WTC11 (cell line): Measurements from ENCODE around the gene MIB2. TPM values are rescaled to one million over a fixed set of nuclear protein-coding genes. Genes with fewer than 3 reads are reported as not detected.

ENCODE experiments used
- ATAC-seq: fragments of 200-7000 bp; cut with Tn5 transposase; 2 replicates; pipeline ENCODE4 v1.10.0; 2021; ENCODE audit warnings: mild to moderate bottlenecking, moderate library complexity
- CTCF ChIA-PET: fragments of 300-600 bp; sonication (Branson Sonifier 250); formaldehyde crosslinking; loops from one replicate; lab custom pipeline; 2021; ENCODE audit warnings: antibody characterized with exemption; lab: Charles Lee
- POLR2A ChIA-PET: fragments of 350-600 bp; sonication (Branson Sonifier 250); formaldehyde crosslinking; loops from one replicate; lab custom pipeline; 2021; ENCODE audit warnings: antibody characterized with exemption; lab: Charles Lee
- DNase-seq: peaks from one replicate; pipeline ENCODE4 v3.0.0; 2021; ENCODE audit warnings: low spot score
- H3K27ac Mint-ChIP-seq: 2 replicates; pipeline ENCODE4 v1.8.0; 2021; ENCODE audit warnings: mixed read lengths
- H3K27me3 Mint-ChIP-seq: 2 replicates; pipeline ENCODE4 v1.8.0; 2021; ENCODE audit warnings: low read depth, mild to moderate bottlenecking, moderate library complexity, mixed read lengths
- H3K36me3 Mint-ChIP-seq: 2 replicates; pipeline ENCODE4 v1.8.0; 2021; ENCODE audit warnings: mixed read lengths
- H3K4me1 Mint-ChIP-seq: 2 replicates; pipeline ENCODE4 v1.8.0; 2022; ENCODE audit warnings: mixed read lengths
- H3K4me3 Mint-ChIP-seq: 2 replicates; pipeline ENCODE4 v1.8.0; 2021; ENCODE audit warnings: mild to moderate bottlenecking, moderate library complexity, mixed read lengths
- H3K9me3 Mint-ChIP-seq: 2 replicates; pipeline ENCODE4 v1.8.0; 2021; ENCODE audit warnings: mixed read lengths
- ATF2 ChIP-seq: sonication (generic); formaldehyde crosslinking; IDR thresholded peaks from 2 replicates; pipeline ENCODE4 v1.8.1; 2022; ENCODE audit warnings: low read depth, missing genetic modification reagents, borderline replicate concordance
- CREB1 ChIP-seq: sonication (generic); formaldehyde crosslinking; IDR thresholded peaks from 2 replicates; pipeline ENCODE4 v1.8.0; 2023; ENCODE audit warnings: mild to moderate bottlenecking, missing genetic modification reagents
- ELF4 ChIP-seq: sonication (generic); formaldehyde crosslinking; IDR thresholded peaks from 2 replicates; pipeline ENCODE4 v1.8.1; 2022; ENCODE audit warnings: low read depth, mild to moderate bottlenecking, moderate library complexity, missing genetic modification reagents
- GTF2I ChIP-seq: fragments of 250-450 bp; sonication (Bioruptor Pico); conservative IDR thresholded peaks from 2 replicates; pipeline ENCODE4 v1.4.0; 2021; ENCODE audit warnings: mild to moderate bottlenecking
- IRF1 ChIP-seq: sonication (generic); formaldehyde crosslinking; IDR thresholded peaks from 2 replicates; pipeline ENCODE4 v1.8.0; 2023; ENCODE audit warnings: missing genetic modification reagents
- MXD4 ChIP-seq: fragments of 250-450 bp; sonication (Bioruptor Pico); IDR thresholded peaks from 2 replicates; pipeline ENCODE4 v1.8.0; 2021; ENCODE audit warnings: mild to moderate bottlenecking, moderate library complexity, borderline replicate concordance
- NFATC4 ChIP-seq: fragments of 250-450 bp; sonication (Bioruptor Pico); IDR thresholded peaks from 2 replicates; pipeline ENCODE4 v1.9.0; 2021; ENCODE audit warnings: mild to moderate bottlenecking
- NFYB ChIP-seq: sonication (generic); formaldehyde crosslinking; conservative IDR thresholded peaks from 2 replicates; pipeline ENCODE4 v1.8.0; 2022; ENCODE audit warnings: low read depth, missing genetic modification reagents
- NR3C1 ChIP-seq: sonication (generic); formaldehyde crosslinking; conservative IDR thresholded peaks from 2 replicates; pipeline ENCODE4 v1.8.1; 2023; ENCODE audit warnings: low read depth, mild to moderate bottlenecking, missing genetic modification reagents
- SMAD3 ChIP-seq: sonication (generic); formaldehyde crosslinking; IDR thresholded peaks from 2 replicates; pipeline ENCODE4 v1.8.0; 2022; ENCODE audit warnings: missing genetic modification reagents, mild to moderate bottlenecking, borderline replicate concordance
- SP1 ChIP-seq: sonication (generic); formaldehyde crosslinking; conservative IDR thresholded peaks from 2 replicates; pipeline ENCODE4 v1.8.1; 2022; ENCODE audit warnings: missing genetic modification reagents
- TCF7 ChIP-seq: sonication (generic); formaldehyde crosslinking; IDR thresholded peaks from 2 replicates; pipeline ENCODE4 v1.8.0; 2022; ENCODE audit warnings: mild to moderate bottlenecking, low read depth, missing genetic modification reagents, moderate library complexity
- ZNF121 ChIP-seq: sonication (generic); formaldehyde crosslinking; IDR thresholded peaks from 2 replicates; pipeline ENCODE4 v1.8.0; 2023; ENCODE audit warnings: missing genetic modification reagents
- ZNF219 ChIP-seq: sonication (generic); formaldehyde crosslinking; IDR thresholded peaks from 2 replicates; pipeline ENCODE4 v1.8.0; 2023; ENCODE audit warnings: missing genetic modification reagents, mild to moderate bottlenecking, borderline replicate concordance
- ZNF671 ChIP-seq: fragments of 250-450 bp; sonication (Bioruptor Pico); IDR thresholded peaks from 2 replicates; pipeline ENCODE4 v1.8.0; 2021; ENCODE audit warnings: mild to moderate bottlenecking
- total RNA-seq: library from RNA; stranded (reverse); gene quantifications from 3 replicates; pipeline ENCODE4 v1.2.3, GENCODE V29; 2021
- TF ChIP-seq, protein P1 (sequence below): sonication (generic); formaldehyde crosslinking; IDR thresholded peaks from 2 replicates; pipeline ENCODE4 v1.8.1; 2023; ENCODE audit warnings: mild to moderate bottlenecking, missing genetic modification reagents
- TF ChIP-seq, protein P2 (sequence below): sonication (generic); formaldehyde crosslinking; IDR thresholded peaks from 2 replicates; pipeline ENCODE4 v1.8.1; 2023; ENCODE audit warnings: mild to moderate bottlenecking, moderate library complexity, missing genetic modification reagents
- TF ChIP-seq, protein P3 (sequence below): sonication (generic); formaldehyde crosslinking; IDR thresholded peaks from 2 replicates; pipeline ENCODE4 v1.8.0; 2022; ENCODE audit warnings: missing genetic modification reagents
- TF ChIP-seq, protein P4 (sequence below): fragments of 250-450 bp; sonication (Bioruptor Pico); IDR thresholded peaks from 2 replicates; pipeline ENCODE4 v1.9.0; 2021; ENCODE audit warnings: moderate library complexity, mild to moderate bottlenecking, inconsistent platforms, borderline replicate concordance

The MIB2 gene
- total RNA-seq, 1 experiment from 2014 or later, result 90.6 TPM

DNA sequence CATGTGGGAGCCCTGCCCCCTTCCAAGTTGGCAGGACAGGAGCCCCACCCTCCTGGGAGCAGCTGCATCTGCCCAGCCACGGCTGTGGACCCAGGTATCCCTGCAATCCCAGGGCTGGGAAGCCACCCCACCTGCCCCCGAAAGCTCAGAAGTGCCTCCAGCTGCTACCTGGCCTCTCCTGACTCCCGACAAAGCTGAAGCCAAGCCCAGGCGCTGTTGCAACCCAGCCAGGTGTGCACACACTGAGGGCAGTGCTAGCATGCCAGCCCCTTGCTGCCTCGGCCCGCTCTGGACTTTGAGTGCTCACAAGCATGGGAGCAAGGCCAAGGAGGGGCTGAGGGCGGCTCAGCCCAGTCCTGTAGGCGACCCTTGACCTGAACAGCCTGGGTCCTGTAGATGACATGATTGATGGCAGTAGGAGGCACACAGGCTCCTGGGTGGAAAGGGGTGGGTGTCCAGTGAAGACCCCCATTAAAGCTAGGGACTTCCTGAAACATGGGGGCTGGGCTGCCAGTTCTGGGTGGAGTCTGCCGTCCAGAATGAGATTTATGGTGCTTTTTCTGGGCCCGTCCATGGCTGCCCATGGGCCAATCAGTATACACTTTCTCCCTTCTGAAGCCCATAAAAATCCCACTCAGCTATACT lies 37.8 kb upstream of the MIB2 start:
- Mint-ChIP-seq H3K4me1 (peaks cover 15% of the 10 kb centered on the region), H3K36me3 (no peaks in the 10 kb centered on the region; the same call in 1 of the 2 replicates), H3K9me3 (no peaks in the 10 kb centered on the region), H3K27ac (no peak overlapping the region), H3K4me3 (no peak overlapping the region), H3K27me3 (peaks cover 15% of the 10 kb centered on the region)
- POLR2A ChIA-PET, result interaction anchor here (0.6 to 2.3 kb wide), 2 partner anchors 38 to 192 kb away, joined by 4 to 7 read pairs; partner anchors contain the start of gene MIB2
- CTCF ChIA-PET, result interaction anchor here (1.8 kb wide), 1 partner anchor 26 kb away, joined by 5 read pairs; no protein-coding TSS in a partner anchor
- TF ChIP-seq SP1 (no peak), ZNF121 (CRISPR knock-in tag) (no peak)
- TF ChIP-seq, protein P1, sequence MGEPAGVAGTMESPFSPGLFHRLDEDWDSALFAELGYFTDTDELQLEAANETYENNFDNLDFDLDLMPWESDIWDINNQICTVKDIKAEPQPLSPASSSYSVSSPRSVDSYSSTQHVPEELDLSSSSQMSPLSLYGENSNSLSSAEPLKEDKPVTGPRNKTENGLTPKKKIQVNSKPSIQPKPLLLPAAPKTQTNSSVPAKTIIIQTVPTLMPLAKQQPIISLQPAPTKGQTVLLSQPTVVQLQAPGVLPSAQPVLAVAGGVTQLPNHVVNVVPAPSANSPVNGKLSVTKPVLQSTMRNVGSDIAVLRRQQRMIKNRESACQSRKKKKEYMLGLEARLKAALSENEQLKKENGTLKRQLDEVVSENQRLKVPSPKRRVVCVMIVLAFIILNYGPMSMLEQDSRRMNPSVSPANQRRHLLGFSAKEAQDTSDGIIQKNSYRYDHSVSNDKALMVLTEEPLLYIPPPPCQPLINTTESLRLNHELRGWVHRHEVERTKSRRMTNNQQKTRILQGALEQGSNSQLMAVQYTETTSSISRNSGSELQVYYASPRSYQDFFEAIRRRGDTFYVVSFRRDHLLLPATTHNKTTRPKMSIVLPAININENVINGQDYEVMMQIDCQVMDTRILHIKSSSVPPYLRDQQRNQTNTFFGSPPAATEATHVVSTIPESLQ (CRISPR knock-in tag), result no peak
- TF ChIP-seq, protein P2, sequence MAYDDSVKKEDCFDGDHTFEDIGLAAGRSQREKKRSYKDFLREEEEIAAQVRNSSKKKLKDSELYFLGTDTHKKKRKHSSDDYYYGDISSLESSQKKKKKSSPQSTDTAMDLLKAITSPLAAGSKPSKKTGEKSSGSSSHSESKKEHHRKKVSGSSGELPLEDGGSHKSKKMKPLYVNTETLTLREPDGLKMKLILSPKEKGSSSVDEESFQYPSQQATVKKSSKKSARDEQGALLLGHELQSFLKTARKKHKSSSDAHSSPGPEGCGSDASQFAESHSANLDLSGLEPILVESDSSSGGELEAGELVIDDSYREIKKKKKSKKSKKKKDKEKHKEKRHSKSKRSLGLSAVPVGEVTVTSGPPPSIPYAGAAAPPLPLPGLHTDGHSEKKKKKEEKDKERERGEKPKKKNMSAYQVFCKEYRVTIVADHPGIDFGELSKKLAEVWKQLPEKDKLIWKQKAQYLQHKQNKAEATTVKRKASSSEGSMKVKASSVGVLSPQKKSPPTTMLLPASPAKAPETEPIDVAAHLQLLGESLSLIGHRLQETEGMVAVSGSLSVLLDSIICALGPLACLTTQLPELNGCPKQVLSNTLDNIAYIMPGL, result no peak
- TF ChIP-seq, protein P3, sequence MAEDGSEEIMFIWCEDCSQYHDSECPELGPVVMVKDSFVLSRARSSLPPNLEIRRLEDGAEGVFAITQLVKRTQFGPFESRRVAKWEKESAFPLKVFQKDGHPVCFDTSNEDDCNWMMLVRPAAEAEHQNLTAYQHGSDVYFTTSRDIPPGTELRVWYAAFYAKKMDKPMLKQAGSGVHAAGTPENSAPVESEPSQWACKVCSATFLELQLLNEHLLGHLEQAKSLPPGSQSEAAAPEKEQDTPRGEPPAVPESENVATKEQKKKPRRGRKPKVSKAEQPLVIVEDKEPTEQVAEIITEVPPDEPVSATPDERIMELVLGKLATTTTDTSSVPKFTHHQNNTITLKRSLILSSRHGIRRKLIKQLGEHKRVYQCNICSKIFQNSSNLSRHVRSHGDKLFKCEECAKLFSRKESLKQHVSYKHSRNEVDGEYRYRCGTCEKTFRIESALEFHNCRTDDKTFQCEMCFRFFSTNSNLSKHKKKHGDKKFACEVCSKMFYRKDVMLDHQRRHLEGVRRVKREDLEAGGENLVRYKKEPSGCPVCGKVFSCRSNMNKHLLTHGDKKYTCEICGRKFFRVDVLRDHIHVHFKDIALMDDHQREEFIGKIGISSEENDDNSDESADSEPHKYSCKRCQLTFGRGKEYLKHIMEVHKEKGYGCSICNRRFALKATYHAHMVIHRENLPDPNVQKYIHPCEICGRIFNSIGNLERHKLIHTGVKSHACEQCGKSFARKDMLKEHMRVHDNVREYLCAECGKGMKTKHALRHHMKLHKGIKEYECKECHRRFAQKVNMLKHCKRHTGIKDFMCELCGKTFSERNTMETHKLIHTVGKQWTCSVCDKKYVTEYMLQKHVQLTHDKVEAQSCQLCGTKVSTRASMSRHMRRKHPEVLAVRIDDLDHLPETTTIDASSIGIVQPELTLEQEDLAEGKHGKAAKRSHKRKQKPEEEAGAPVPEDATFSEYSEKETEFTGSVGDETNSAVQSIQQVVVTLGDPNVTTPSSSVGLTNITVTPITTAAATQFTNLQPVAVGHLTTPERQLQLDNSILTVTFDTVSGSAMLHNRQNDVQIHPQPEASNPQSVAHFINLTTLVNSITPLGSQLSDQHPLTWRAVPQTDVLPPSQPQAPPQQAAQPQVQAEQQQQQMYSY, result no peak
- DNase-seq, result no peak
- no peak for ATAC-seq

GRCh38 chr1:1578371-1578940 lies 36.8 kb upstream of the MIB2 start:
- no peaks in the 10 kb centered on the region for H3K9me3 Mint-ChIP-seq
- H3K4me1 Mint-ChIP-seq, result peaks cover 11% of the 10 kb centered on the region
- no peak overlapping the region for H3K4me3 Mint-ChIP-seq
- ChIA-PET POLR2A (interaction anchor here (2.3 kb wide), 1 partner anchor 37 kb away, joined by 7 read pairs; the partner anchor contains the start of gene MIB2), CTCF (interaction anchor here (0.7 to 1.8 kb wide), 2 partner anchors 27 to 74 kb away, joined by 4 to 5 read pairs; no protein-coding TSS in a partner anchor)
- no peak overlapping the region for H3K27ac Mint-ChIP-seq
- H3K27me3 Mint-ChIP-seq, result peaks cover 21% of the 10 kb centered on the region
- ATAC-seq, result no peak
- H3K36me3 Mint-ChIP-seq, result no peaks in the 10 kb centered on the region; the same call in 1 of the 2 replicates
- no peak for DNase-seq
- TF ChIP-seq MXD4 (CRISPR knock-in tag), result no peak
- no peak for TF ChIP-seq SMAD3 (CRISPR knock-in tag)
- no peak for TF ChIP-seq NR3C1 (CRISPR knock-in tag)
- no peak for TF ChIP-seq NFATC4 (CRISPR knock-in tag)
- no peak for TF ChIP-seq ELF4 (CRISPR knock-in tag)
- TF ChIP-seq ATF2, result no peak
- no peak for TF ChIP-seq IRF1 (CRISPR knock-in tag)
- TF ChIP-seq TCF7 (CRISPR knock-in tag), result no peak
- no peak for TF ChIP-seq ZNF671 (CRISPR knock-in tag)
- no peak for TF ChIP-seq NFYB (CRISPR knock-in tag)
- TF ChIP-seq, protein P4, sequence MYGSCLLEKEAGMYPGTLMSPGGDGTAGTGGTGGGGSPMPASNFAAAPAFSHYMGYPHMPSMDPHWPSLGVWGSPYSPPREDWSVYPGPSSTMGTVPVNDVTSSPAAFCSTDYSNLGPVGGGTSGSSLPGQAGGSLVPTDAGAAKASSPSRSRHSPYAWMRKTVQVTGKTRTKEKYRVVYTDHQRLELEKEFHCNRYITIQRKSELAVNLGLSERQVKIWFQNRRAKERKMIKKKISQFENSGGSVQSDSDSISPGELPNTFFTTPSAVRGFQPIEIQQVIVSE (CRISPR knock-in tag), result no peak
- no peak for TF ChIP-seq ZNF219 (CRISPR knock-in tag)
- no peak for TF ChIP-seq GTF2I (CRISPR knock-in tag)
- TF ChIP-seq, protein P1 (CRISPR knock-in tag), result no peak
- no peak for TF ChIP-seq CREB1
